ENCODE data around the gene ZW10.

- TF ChIP-seq, protein P1, sequence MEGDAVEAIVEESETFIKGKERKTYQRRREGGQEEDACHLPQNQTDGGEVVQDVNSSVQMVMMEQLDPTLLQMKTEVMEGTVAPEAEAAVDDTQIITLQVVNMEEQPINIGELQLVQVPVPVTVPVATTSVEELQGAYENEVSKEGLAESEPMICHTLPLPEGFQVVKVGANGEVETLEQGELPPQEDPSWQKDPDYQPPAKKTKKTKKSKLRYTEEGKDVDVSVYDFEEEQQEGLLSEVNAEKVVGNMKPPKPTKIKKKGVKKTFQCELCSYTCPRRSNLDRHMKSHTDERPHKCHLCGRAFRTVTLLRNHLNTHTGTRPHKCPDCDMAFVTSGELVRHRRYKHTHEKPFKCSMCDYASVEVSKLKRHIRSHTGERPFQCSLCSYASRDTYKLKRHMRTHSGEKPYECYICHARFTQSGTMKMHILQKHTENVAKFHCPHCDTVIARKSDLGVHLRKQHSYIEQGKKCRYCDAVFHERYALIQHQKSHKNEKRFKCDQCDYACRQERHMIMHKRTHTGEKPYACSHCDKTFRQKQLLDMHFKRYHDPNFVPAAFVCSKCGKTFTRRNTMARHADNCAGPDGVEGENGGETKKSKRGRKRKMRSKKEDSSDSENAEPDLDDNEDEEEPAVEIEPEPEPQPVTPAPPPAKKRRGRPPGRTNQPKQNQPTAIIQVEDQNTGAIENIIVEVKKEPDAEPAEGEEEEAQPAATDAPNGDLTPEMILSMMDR (IDR thresholded peaks at IDR 0.05): no peak
- no peak for TF ChIP-seq POLR2A (IDR thresholded peaks at IDR 0.05)
Observed at GRCh38 chr11:113723787-113724186, 49.7 kb downstream of the ZW10 start.
